Measurements from ENCODE around the gene POLR3A. TPM values are rescaled to one million over a fixed set of nuclear protein-coding genes. Genes with fewer than 3 reads are reported as not detected.
"Not testable (repeated sequence)": the region's sequence is repeated elsewhere in the genome, so short reads cannot be mapped to it uniquely, and the experiment has no call there.

Gene POLR3A
- total RNA-seq, result 15.1 and 18.6 TPM in 2 replicates

DNA sequence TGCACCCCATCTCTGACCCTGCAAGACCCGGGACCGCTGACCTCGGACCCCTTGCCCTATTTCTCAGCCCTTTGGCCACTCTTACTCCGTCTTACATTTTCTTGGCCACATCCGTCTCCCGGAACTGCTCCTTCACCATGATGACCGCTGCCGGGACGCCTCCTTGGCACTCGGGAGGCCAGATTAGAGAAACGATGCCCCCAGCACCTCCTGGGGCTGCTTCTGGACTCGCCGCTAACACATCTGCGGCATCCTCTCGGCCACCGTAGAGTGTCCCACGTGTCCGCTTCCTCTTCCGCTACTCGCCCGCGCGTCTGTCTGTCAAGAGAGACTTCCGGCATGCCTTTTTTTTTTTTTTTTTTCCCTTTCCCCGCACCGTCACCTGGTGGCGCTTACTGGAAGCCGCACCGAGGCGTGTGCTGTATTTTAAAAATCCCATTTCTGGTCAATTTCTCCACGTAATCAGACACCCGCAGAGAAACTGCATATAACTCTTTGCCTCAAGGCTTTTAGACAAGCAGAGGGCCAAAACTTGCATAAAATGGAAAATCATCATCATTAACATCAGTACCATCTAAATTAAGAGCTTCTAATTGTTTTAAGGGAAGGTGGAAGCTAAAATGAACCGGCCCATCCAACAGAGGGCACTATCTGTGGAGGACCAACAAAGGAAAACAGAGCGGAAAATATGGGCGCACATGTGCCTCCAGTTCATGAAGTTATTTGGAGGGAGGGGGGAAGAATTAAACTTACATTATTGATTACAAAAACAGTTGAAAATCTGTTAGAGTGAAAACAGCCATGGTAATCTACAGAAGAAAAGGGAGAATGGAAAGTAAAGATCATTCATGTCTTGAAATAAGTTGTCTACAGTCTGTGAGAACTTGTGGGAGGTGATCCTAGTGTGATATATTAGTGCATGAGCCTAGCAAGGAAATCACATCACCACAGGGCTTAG, at the start of gene POLR3A:
TSS of gene POLR3A (minus strand) at position 247 of the 958 bp plus-strand sequence. CDS start at position 139, 108 bp downstream.
- peak; percentile 98 for DNase-seq (ENCODE audit: low read depth)
- H3K4me3 ChIP-seq (ENCODE audit: low read depth, low read length), result peak within 1 kb of the TSS; percentile 85
- TF ChIP-seq, protein P1, sequence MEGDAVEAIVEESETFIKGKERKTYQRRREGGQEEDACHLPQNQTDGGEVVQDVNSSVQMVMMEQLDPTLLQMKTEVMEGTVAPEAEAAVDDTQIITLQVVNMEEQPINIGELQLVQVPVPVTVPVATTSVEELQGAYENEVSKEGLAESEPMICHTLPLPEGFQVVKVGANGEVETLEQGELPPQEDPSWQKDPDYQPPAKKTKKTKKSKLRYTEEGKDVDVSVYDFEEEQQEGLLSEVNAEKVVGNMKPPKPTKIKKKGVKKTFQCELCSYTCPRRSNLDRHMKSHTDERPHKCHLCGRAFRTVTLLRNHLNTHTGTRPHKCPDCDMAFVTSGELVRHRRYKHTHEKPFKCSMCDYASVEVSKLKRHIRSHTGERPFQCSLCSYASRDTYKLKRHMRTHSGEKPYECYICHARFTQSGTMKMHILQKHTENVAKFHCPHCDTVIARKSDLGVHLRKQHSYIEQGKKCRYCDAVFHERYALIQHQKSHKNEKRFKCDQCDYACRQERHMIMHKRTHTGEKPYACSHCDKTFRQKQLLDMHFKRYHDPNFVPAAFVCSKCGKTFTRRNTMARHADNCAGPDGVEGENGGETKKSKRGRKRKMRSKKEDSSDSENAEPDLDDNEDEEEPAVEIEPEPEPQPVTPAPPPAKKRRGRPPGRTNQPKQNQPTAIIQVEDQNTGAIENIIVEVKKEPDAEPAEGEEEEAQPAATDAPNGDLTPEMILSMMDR (IDR thresholded peaks at IDR 0.05; ENCODE audit: insufficient read depth, low read depth, low read length), result peak; percentile 61

DNA sequence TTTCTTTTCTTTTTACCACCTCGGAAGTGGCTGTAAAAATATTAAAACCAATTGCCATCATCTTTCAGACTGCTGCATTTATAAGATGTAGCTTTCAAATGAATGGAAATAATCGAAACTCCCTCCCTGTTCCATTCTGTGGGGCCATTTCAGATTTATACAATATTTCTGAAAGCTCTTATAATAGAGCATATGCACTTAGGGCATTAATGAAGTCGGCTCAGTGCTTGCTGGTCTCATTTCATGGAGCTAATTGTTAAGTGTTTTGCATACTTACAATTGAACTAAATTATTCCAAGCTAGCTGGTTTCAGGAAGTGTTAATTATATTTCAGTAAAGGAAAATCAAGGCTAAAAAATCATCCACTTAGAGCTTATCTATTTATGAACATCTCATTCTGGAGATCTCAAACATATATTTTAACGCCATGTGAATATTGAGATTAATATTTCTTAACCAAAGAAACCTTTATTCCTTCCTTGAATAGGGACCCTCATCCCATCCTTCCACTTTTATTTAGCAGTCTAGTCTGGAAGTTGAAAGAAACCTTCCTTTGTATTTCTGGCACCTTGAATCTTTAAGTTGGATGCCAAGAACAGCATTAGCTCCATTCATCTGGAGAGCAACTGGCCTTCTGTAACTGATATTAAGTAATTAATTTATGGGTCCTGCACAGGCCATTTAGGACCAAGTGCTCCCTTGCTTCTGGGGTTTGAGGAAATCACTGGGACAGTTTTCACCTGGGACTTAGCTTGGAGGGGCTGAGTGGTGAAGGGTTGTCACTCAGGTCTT, 49.4 kb upstream of the POLR3A start:
- TF ChIP-seq, protein P1 (IDR thresholded peaks at IDR 0.05; ENCODE audit: insufficient read depth, low read depth, low read length), result no peak

GRCh38 chr10:78075806-78076205, 46.5 kb upstream of the POLR3A start:
- not testable (repeated sequence) for DNase-seq (ENCODE audit: low read depth); H3K4me3 ChIP-seq (ENCODE audit: low read depth, low read length)

More for the DNA sequence above, 49.4 kb upstream of the POLR3A start:
- H3K4me3 ChIP-seq (ENCODE audit: low read depth, low read length), result no peak overlapping the region
- DNase-seq (ENCODE audit: low read depth), result no peak

GRCh38 chr10:78072504-78072903, 43.2 kb upstream of the POLR3A start:
- TF ChIP-seq, protein P1 (IDR thresholded peaks at IDR 0.05; ENCODE audit: insufficient read depth, low read depth, low read length), result no peak
- H3K4me3 ChIP-seq (ENCODE audit: low read depth, low read length), result no peak overlapping the region
- no peak for DNase-seq (ENCODE audit: low read depth)

DNA sequence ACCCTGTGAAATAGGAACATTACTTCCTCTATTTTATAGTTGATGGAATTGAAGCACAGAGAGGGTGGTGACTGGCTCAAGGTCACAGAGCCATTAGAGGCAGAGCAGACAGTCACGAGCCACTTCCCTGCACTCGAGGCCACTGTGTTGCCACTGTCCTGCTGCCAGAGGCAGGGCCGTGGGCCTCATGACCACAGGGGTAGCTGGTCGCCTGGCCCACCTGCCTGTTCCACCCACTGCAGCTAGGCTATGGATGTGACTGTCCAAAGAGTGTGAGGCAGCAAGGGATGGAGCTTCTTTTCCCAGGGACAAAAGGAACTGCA, 42.5 kb upstream of the POLR3A start:
- DNase-seq (ENCODE audit: low read depth), result no peak
- TF ChIP-seq, protein P1 (IDR thresholded peaks at IDR 0.05; ENCODE audit: insufficient read depth, low read depth, low read length), result no peak
- H3K4me3 ChIP-seq (ENCODE audit: low read depth, low read length), result no peak overlapping the region

GRCh38 chr10:78071140-78071856, 42.0 kb upstream of the POLR3A start:
- TF ChIP-seq, protein P1 (IDR thresholded peaks at IDR 0.05; ENCODE audit: insufficient read depth, low read depth, low read length), result no peak
- no peak for DNase-seq (ENCODE audit: low read depth)
- H3K4me3 ChIP-seq (ENCODE audit: low read depth, low read length), result no peak overlapping the region
